CD4-positive, alpha-beta T cell (primary cell): Measurements from ENCODE around the gene DAZL. TPM values are rescaled to one million over a fixed set of nuclear protein-coding genes. Genes with fewer than 3 reads are reported as not detected.

Source experiments
- ATAC-seq: fragments of 200-7000 bp; cut with Tn5 transposase; one replicate; pipeline ENCODE4 v1.10.0; 2022; ENCODE audit warnings: mild to moderate bottlenecking; ENCODE audit not compliant: poor library complexity
- CTCF ChIA-PET: fragments of 350-600 bp; sonication (Branson Sonifier 250); formaldehyde crosslinking; loops from one replicate; lab custom pipeline; 2021; ENCODE audit warnings: antibody characterized with exemption, inconsistent platforms; lab: Charles Lee
- POLR2A ChIA-PET: fragments of 350-600 bp; sonication (Branson Sonifier 250); formaldehyde crosslinking; loops from one replicate; lab custom pipeline; 2021; ENCODE audit warnings: antibody characterized with exemption, inconsistent platforms; lab: Charles Lee
- DNase-seq, 14 experiments: peaks; one replicate each; pipeline ENCODE4 v3.0.0-alpha.2; 2013 to 2020; ENCODE audit warnings: mixed read lengths in 2 of 14
- H3K27ac ChIP-seq, 2 donors: one replicate each; pipeline versions ENCODE4 v1.5.1 to v1.7.0; 2013; ENCODE audit warnings: low read length in 2 of 2, low read depth in 1 of 2, mild to moderate bottlenecking in 1 of 2
- H3K27me3 ChIP-seq, 2 experiments: 1 replicate in 1 of 2; 2 replicates in 1 of 2; pipeline versions ENCODE4 v1.6.1 to v1.7.0; 2013; ENCODE audit warnings: low read length in 2 of 2, control low read depth in 1 of 2, mild to moderate bottlenecking in 1 of 2, moderate library complexity in 1 of 2; ENCODE audit not compliant: insufficient read depth in 2 of 2, control insufficient read depth in 1 of 2
- H3K36me3 ChIP-seq: one replicate; pipeline ENCODE4 v1.6.1; 2013; ENCODE audit warnings: low read length, control low read depth; ENCODE audit not compliant: insufficient read depth
- H3K4me1 ChIP-seq: one replicate; pipeline ENCODE4 v1.6.1; 2013; ENCODE audit warnings: low read length, control low read depth; ENCODE audit not compliant: insufficient read depth
- H3K4me3 ChIP-seq: one replicate; pipeline ENCODE4 v1.5.1; 2013; ENCODE audit warnings: mild to moderate bottlenecking, low read length, moderate library complexity
- H3K9me3 ChIP-seq, 2 experiments: 1 replicate in 1 of 2; 2 replicates in 1 of 2; pipeline versions ENCODE4 v1.6.1 to v1.7.0; 2013; ENCODE audit warnings: low read length in 2 of 2, mild to moderate bottlenecking in 2 of 2, control low read depth in 1 of 2, moderate library complexity in 1 of 2; ENCODE audit not compliant: control insufficient read depth in 1 of 2, insufficient read depth in 1 of 2
- H3K27ac Mint-ChIP-seq: one replicate; pipeline ENCODE4 v1.8.0; 2020; ENCODE audit warnings: mixed read lengths
- H3K27me3 Mint-ChIP-seq: one replicate; pipeline ENCODE4 v1.8.0; 2021; ENCODE audit warnings: mixed read lengths
- H3K36me3 Mint-ChIP-seq: one replicate; pipeline ENCODE4 v1.8.0; 2021; ENCODE audit warnings: low read depth, mixed read lengths
- H3K4me1 Mint-ChIP-seq: one replicate; pipeline ENCODE4 v1.8.0; 2021; ENCODE audit warnings: low read depth, mixed read lengths
- H3K4me3 Mint-ChIP-seq: one replicate; pipeline ENCODE4 v1.8.0; 2020; ENCODE audit warnings: mild to moderate bottlenecking, mixed read lengths
- H3K9me3 Mint-ChIP-seq: one replicate; pipeline ENCODE4 v1.8.0; 2020; ENCODE audit warnings: mixed read lengths
- intact Hi-C, 2 experiments: fragments of 100-400 bp; cut with DNase I in 1 of 2; cut with micrococcal nuclease in 1 of 2; formaldehyde crosslinking; loops; one replicate each; pipeline versions ENCODE4 v1.15.1 to v1.9.0; 2023 to 2025; cut with DNase I, micrococcal nuclease
- total RNA-seq, 174 experiments: library from RNA in 2 of 174; stranded (reverse) in 2 of 174; gene quantifications; one replicate each; pipeline ENCODE4 v1.2.3 and lab custom pipeline; 2021 to 2026
- TF ChIP-seq, protein P1 (sequence below): fragments of 200-600 bp; IDR thresholded peaks from one replicate; pipeline ENCODE4 v1.8.0; 2022; ENCODE audit warnings: antibody characterized with exemption, mild to moderate bottlenecking

Gene DAZL
- total RNA-seq, 2 experiments from 2014 or later: not detected

DNA sequence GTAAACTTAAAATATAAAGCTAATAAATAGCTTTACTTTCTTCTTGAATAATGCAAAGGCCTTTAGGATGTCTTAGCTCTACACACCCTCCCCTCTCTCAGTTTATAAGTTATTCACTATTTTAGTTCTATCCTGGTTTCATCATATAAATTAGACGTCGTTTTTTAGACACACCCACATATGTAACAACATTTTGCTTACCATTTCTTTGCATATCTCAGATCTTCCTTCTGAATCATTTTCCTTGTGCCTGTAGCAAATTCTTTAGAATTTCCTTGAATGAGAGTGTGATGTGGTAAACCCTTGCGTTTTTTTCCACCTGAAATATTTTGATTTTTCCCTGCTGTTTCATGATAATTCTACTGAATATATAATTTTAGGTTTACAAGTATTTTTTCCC lies 2.5 kb upstream of the DAZL start:
- Mint-ChIP-seq H3K27me3 (no peaks in the 10 kb centered on the region), H3K36me3 (no peaks in the 10 kb centered on the region), H3K9me3 (no peaks in the 10 kb centered on the region), H3K4me3 (no peak overlapping the region), H3K4me1 (no peaks in the 10 kb centered on the region), H3K27ac (no peak overlapping the region)
- no peaks in the 10 kb centered on the region for H3K4me1 ChIP-seq
- peaks cover 0 to 6% of the 10 kb centered on the region in 2 experiments for H3K9me3 ChIP-seq
- TF ChIP-seq, protein P1, sequence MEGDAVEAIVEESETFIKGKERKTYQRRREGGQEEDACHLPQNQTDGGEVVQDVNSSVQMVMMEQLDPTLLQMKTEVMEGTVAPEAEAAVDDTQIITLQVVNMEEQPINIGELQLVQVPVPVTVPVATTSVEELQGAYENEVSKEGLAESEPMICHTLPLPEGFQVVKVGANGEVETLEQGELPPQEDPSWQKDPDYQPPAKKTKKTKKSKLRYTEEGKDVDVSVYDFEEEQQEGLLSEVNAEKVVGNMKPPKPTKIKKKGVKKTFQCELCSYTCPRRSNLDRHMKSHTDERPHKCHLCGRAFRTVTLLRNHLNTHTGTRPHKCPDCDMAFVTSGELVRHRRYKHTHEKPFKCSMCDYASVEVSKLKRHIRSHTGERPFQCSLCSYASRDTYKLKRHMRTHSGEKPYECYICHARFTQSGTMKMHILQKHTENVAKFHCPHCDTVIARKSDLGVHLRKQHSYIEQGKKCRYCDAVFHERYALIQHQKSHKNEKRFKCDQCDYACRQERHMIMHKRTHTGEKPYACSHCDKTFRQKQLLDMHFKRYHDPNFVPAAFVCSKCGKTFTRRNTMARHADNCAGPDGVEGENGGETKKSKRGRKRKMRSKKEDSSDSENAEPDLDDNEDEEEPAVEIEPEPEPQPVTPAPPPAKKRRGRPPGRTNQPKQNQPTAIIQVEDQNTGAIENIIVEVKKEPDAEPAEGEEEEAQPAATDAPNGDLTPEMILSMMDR: no peak
- ATAC-seq (no peak), DNase-seq (no peak)
- no peaks in the 10 kb centered on the region for H3K27me3 ChIP-seq
- intact Hi-C loops: loop anchor here in 1 of 2 experiments (10.0 kb wide), 2 partner anchors 217 to 427 kb away; no protein-coding TSS in a partner anchor
- no peak overlapping the region for H3K4me3 ChIP-seq
- POLR2A ChIA-PET: no interaction called here
- H3K27ac ChIP-seq: no peak overlapping the region
- no peaks in the 10 kb centered on the region for H3K36me3 ChIP-seq
- CTCF ChIA-PET: interaction anchor here (1.8 kb wide), 1 partner anchor 10 kb away, joined by 4 read pairs; no protein-coding TSS in a partner anchor

DNA sequence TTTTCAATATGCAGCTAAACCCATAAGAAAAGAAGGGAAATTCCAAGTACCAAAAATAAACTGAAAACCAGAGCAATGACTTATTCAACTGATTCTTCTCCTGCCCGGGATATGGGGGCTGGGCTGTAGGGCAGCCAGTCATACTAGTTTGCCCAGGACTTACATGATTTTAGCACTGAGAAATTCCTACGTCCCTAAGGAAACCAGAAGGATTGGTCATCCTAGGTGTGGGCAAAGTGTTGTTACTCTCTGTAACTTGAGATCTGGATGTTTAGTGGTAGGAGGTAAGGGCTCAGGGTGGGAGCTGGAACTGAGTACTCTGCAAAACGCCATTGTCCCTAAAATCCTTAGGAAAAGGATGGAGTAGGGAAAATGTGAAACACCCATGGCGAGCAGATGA lies 1.2 kb upstream of the DAZL start:
- no peaks in the 10 kb centered on the region for H3K36me3 ChIP-seq
- ChIA-PET CTCF (interaction anchor here (1.8 kb wide), 1 partner anchor 12 kb away, joined by 4 read pairs; no protein-coding TSS in a partner anchor), POLR2A (no interaction called here)
- no peaks in the 10 kb centered on the region for H3K9me3 Mint-ChIP-seq
- H3K27me3 Mint-ChIP-seq: no peaks in the 10 kb centered on the region
- no peaks in the 10 kb centered on the region for H3K27me3 ChIP-seq
- no peak overlapping the region for H3K4me3 Mint-ChIP-seq
- peaks cover 0 to 6% of the 10 kb centered on the region in 2 experiments for H3K9me3 ChIP-seq
- no peak overlapping the region for H3K27ac ChIP-seq
- H3K4me1 Mint-ChIP-seq: no peaks in the 10 kb centered on the region
- ATAC-seq (no peak), DNase-seq (no peak)
- TF ChIP-seq, protein P1: no peak
- no peak overlapping the region for H3K27ac Mint-ChIP-seq
- H3K36me3 Mint-ChIP-seq: no peaks in the 10 kb centered on the region
- no peak overlapping the region for H3K4me3 ChIP-seq
- intact Hi-C loops: loop anchor here in 1 of 2 experiments (10.0 kb wide), 2 partner anchors 218 to 428 kb away; no protein-coding TSS in a partner anchor
- H3K4me1 ChIP-seq: no peaks in the 10 kb centered on the region

DNA sequence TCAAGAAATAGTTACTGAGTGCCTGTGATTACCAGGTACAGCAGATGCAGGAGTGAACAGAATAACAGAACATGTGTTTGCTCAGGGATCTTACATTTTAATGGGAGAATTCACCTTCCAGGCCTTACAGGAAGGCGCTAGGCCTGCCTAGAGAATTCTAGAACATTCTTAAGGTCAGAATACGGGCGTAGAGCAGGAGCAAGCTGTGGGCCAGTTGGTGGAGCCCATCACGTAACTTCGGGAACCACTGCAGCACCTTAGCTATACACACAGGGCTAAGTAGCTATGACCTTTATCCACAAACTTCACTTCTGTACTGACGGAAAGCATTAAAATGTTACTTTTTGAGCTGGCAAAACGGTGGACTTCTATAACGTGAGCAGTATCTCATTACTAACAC lies 743 bp upstream of the DAZL start:
- Histone ChIP-seq H3K36me3 (no peaks in the 10 kb centered on the region), H3K4me1 (no peaks in the 10 kb centered on the region), H3K27me3 (no peaks in the 10 kb centered on the region), H3K4me3 (no peak overlapping the region), H3K27ac (no peak overlapping the region), H3K9me3 (peaks cover 0 to 6% of the 10 kb centered on the region in 2 experiments)
- H3K4me1 Mint-ChIP-seq: peaks cover 3% of the 10 kb centered on the region
- TF ChIP-seq, protein P1: no peak
- intact Hi-C loops: loop anchor here in 1 of 2 experiments (10.0 kb wide), 2 partner anchors 219 to 429 kb away; no protein-coding TSS in a partner anchor
- no peaks in the 10 kb centered on the region for H3K36me3 Mint-ChIP-seq
- no peak for DNase-seq
- ChIA-PET POLR2A (no interaction called here), CTCF (interaction anchor here (1.8 kb wide), 1 partner anchor 12 kb away, joined by 4 read pairs; no protein-coding TSS in a partner anchor)
- H3K9me3 Mint-ChIP-seq: no peaks in the 10 kb centered on the region
- no peaks in the 10 kb centered on the region for H3K27me3 Mint-ChIP-seq
- no peak overlapping the region for H3K27ac Mint-ChIP-seq
- H3K4me3 Mint-ChIP-seq: no peak overlapping the region
- no peak for ATAC-seq
